SK-N-SH (cell line): ENCODE results near the gene PPP3CA. TPM values are rescaled to one million over a fixed set of nuclear protein-coding genes. Genes with fewer than 3 reads are reported as not detected.

ENCODE experiments used
- CTCF ChIA-PET: fragments of 300-600, 350-600 bp; formaldehyde crosslinking; extraction: SDS; loops from one replicate; lab custom pipeline; 2021; lab: Yijun Ruan, JAX
- POLR2A ChIA-PET: fragments of 350-600 bp; sonication (Branson Sonifier 250); formaldehyde crosslinking; extraction: SDS; loops from one replicate; lab custom pipeline; 2020; ENCODE audit warnings: antibody characterized with exemption, inconsistent platforms; lab: Yijun Ruan, JAX
- DNase-seq: peaks from one replicate; pipeline ENCODE4 v3.0.0; 2012
- H2AFZ ChIP-seq: fragments of 200-600 bp; sonication (generic); 2 replicates; pipeline ENCODE4 v1.8.1; 2016; ENCODE audit warnings: antibody characterized with exemption, mild to moderate bottlenecking, low read depth
- H3F3A ChIP-seq: fragments of 200-600 bp; sonication (generic); replicated peaks from 2 replicates; pipeline ENCODE3; 2016; ENCODE audit warnings: antibody characterized with exemption, mild to moderate bottlenecking; ENCODE audit not compliant: insufficient read depth
- H3K27ac ChIP-seq, 2 experiments: fragments of 200-500 bp in 1 of 2; fragments of 200-600 bp in 1 of 2; sonication (Bioruptor generic) in 1 of 2; sonication (generic), shearing (Covaris generic) in 1 of 2; 2 replicates each; pipeline versions ENCODE4 v1.5.1 to v1.6.1; 2014 to 2016; ENCODE audit warnings: low read depth in 2 of 2, inconsistent platforms in 1 of 2, low read length in 1 of 2, mild to moderate bottlenecking in 1 of 2, mixed read lengths in 1 of 2
- H3K27me3 ChIP-seq: fragments of 200-600 bp; sonication (generic), shearing (Covaris generic); 2 replicates; pipeline ENCODE4 v1.6.1; 2016; ENCODE audit warnings: mixed run types; ENCODE audit not compliant: insufficient read depth
- H3K36me3 ChIP-seq, 2 experiments: fragments of 200-500 bp in 1 of 2; fragments of 200-600 bp in 1 of 2; sonication (Bioruptor generic) in 1 of 2; sonication (generic) in 1 of 2; replicated peaks in 1 of 2; 2 replicates each; pipeline versions ENCODE3 to v1.5.1; 2014 to 2016; ENCODE audit warnings: low read length in 1 of 2, mild to moderate bottlenecking in 1 of 2; ENCODE audit not compliant: insufficient read depth in 2 of 2, control insufficient read depth in 1 of 2
- H3K4me1 ChIP-seq, 2 experiments: fragments of 200-500 bp in 1 of 2; fragments of 200-600 bp in 1 of 2; sonication (Bioruptor generic) in 1 of 2; sonication (generic), shearing (Covaris generic) in 1 of 2; 2 replicates each; pipeline versions ENCODE4 v1.5.1 to v1.6.1; 2014 to 2016; ENCODE audit warnings: low read depth in 1 of 2, low read length in 1 of 2, mixed run types in 1 of 2; ENCODE audit not compliant: insufficient read depth in 2 of 2, control insufficient read depth in 1 of 2
- H3K4me2 ChIP-seq: fragments of 200-600 bp; sonication (generic), shearing (Covaris generic); 2 replicates; pipeline ENCODE4 v1.6.1; 2017; ENCODE audit warnings: mixed run types
- H3K4me3 ChIP-seq, 2 experiments: fragments of 200-500 bp in 1 of 2; fragments of 200-600 bp in 1 of 2; sonication (Bioruptor generic) in 1 of 2; sonication (generic), shearing (Covaris generic) in 1 of 2; 2 replicates each; pipeline versions ENCODE4 v1.5.1 to v1.8.1; 2014 to 2016; ENCODE audit warnings: low read depth in 2 of 2, inconsistent platforms in 1 of 2, low read length in 1 of 2, mild to moderate bottlenecking in 1 of 2, mixed read lengths in 1 of 2, moderate library complexity in 1 of 2
- H3K79me2 ChIP-seq: fragments of 200-600 bp; sonication (generic); 2 replicates; pipeline ENCODE4 v1.8.1; 2017; ENCODE audit warnings: mild to moderate bottlenecking; ENCODE audit not compliant: insufficient read depth
- H3K9ac ChIP-seq: fragments of 200-600 bp; sonication (generic); 2 replicates; pipeline ENCODE4 v1.6.1; 2017; ENCODE audit warnings: mixed run types
- H3K9me2 ChIP-seq: fragments of 200-600 bp; sonication (generic); 2 replicates; pipeline ENCODE4 v1.6.1; 2017; ENCODE audit warnings: mixed run types
- H3K9me3 ChIP-seq: fragments of 200-600 bp; sonication (generic); 2 replicates; pipeline ENCODE4 v1.6.1; 2017; ENCODE audit warnings: mixed run types, mild to moderate bottlenecking, moderate library complexity
- H4K20me1 ChIP-seq: fragments of 200-600 bp; sonication (generic); 2 replicates; pipeline ENCODE4 v1.6.1; 2017; ENCODE audit warnings: mild to moderate bottlenecking, mixed run types; ENCODE audit not compliant: insufficient read depth
- CHD2 ChIP-seq: fragments of 150-350 bp; IDR thresholded peaks from 2 replicates; pipeline ENCODE4 v1.6.1; 2018; ENCODE audit warnings: low read length; ENCODE audit not compliant: partially characterized antibody
- CTCF ChIP-seq: fragments of 200-600 bp; sonication (generic); IDR thresholded peaks from 2 replicates; pipeline ENCODE4 v1.6.1; 2017; ENCODE audit warnings: antibody characterized with exemption, mild to moderate bottlenecking, moderate library complexity
- ELF1 ChIP-seq: IDR thresholded peaks from 2 replicates; pipeline ENCODE4 v1.4.0; 2012
- FOXM1 ChIP-seq: IDR thresholded peaks from 2 replicates; pipeline ENCODE4 v1.4.0; 2012; ENCODE audit warnings: low read depth, mild to moderate bottlenecking
- GABPA ChIP-seq: IDR thresholded peaks from 2 replicates; pipeline ENCODE4 v1.4.0; 2012; ENCODE audit warnings: low read depth, mild to moderate bottlenecking
- IRF3 ChIP-seq: fragments of 150-350 bp; IDR thresholded peaks from 2 replicates; pipeline ENCODE4 v1.6.1; 2016; ENCODE audit warnings: mild to moderate bottlenecking, low read depth, low read length
- JUND ChIP-seq: IDR thresholded peaks from 2 replicates; pipeline ENCODE4 v1.4.0; 2012
- MXI1 ChIP-seq: IDR thresholded peaks from 2 replicates; pipeline ENCODE4 v1.6.1; 2012; ENCODE audit warnings: mild to moderate bottlenecking, low read depth, low read length, improper control_type of control experiment
- NFIC ChIP-seq: IDR thresholded peaks from 2 replicates; pipeline ENCODE4 v1.4.0; 2012; ENCODE audit warnings: borderline replicate concordance
- NRF1 ChIP-seq: IDR thresholded peaks from 2 replicates; pipeline ENCODE4 v1.6.1; 2012; ENCODE audit warnings: low read depth, mild to moderate bottlenecking, low read length
- PBX3 ChIP-seq: IDR thresholded peaks from 2 replicates; pipeline ENCODE4; 2012
- POLR2AphosphoS5 ChIP-seq: IDR thresholded peaks from 2 replicates; pipeline ENCODE4 v1.6.1; 2012; ENCODE audit warnings: low read depth, low read length
- RCOR1 ChIP-seq: fragments of 150-350 bp; IDR thresholded peaks from 2 replicates; pipeline ENCODE4 v1.6.1; 2017; ENCODE audit warnings: antibody characterized with exemption, low read length
- REST ChIP-seq: IDR thresholded peaks from 2 replicates; pipeline ENCODE4 v1.6.1; 2012; ENCODE audit warnings: mild to moderate bottlenecking, low read depth, low read length, moderate library complexity
- SIN3A ChIP-seq: IDR thresholded peaks from 2 replicates; pipeline ENCODE4 v1.6.1; 2012; ENCODE audit warnings: low read depth, mild to moderate bottlenecking, low read length, moderate library complexity, borderline replicate concordance
- USF2 ChIP-seq: fragments of 150-350 bp; IDR thresholded peaks from 2 replicates; pipeline ENCODE4 v1.6.1; 2017; ENCODE audit warnings: antibody characterized with exemption, low read length, low read depth, borderline replicate concordance
- YY1 ChIP-seq: IDR thresholded peaks from 2 replicates; pipeline ENCODE4 v1.4.0; 2012; ENCODE audit warnings: low read depth, mild to moderate bottlenecking
- polyA plus RNA-seq, 3 experiments: library from polyadenylated mRNA; depleted of rRNA; stranded (reverse); fragments of >200 nt; gene quantifications; 2 replicates each; pipeline ENCODE4 v1.2.3, GENCODE V29; 2012

The PPP3CA gene
- polyA plus RNA-seq, 1 of the 3 experiments (the other 2 are of a cell fraction) = 10.7 TPM

GRCh38 chr4:101366331-101366730, 19.0 kb upstream of the PPP3CA start:
- Histone ChIP-seq H3K4me1 (no peaks in the 10 kb centered on the region), H3K27me3 (no peaks in the 10 kb centered on the region), H3K36me3 (peaks cover 0 to 4% of the 10 kb centered on the region in 2 experiments), H3K4me3 (no peak overlapping the region), H4K20me1 (no peaks in the 10 kb centered on the region), H3K9me3 (no peaks in the 10 kb centered on the region), H3K4me2 (no peak overlapping the region), H3K9me2 (no peaks in the 10 kb centered on the region), H3F3A (peaks cover 5% of the 10 kb centered on the region), H3K9ac (no peak overlapping the region), H3K79me2 (no peaks in the 10 kb centered on the region), H3K27ac (peak overlapping the region in 1 of 2 experiments; percentile 73; a peak in 2 of 4 replicates), H2AFZ (no peak overlapping the region; the same call in 1 of the 2 replicates)
- ChIA-PET POLR2A (no interaction called here), CTCF (interaction anchor here (0.9 kb wide), 1 partner anchor 197 kb away, joined by 3 read pairs; no protein-coding TSS in a partner anchor)
- TF ChIP-seq RCOR1 = no peak
- no peak for TF ChIP-seq JUND
- TF ChIP-seq YY1 = no peak
- no peak for TF ChIP-seq REST
- no peak for TF ChIP-seq POLR2AphosphoS5
- no peak for TF ChIP-seq MXI1
- no peak for TF ChIP-seq NFIC
- no peak for TF ChIP-seq CHD2
- no peak for TF ChIP-seq USF2
- no peak for TF ChIP-seq ELF1
- TF ChIP-seq SIN3A = no peak
- no peak for TF ChIP-seq CTCF
- no peak for TF ChIP-seq FOXM1
- no peak for TF ChIP-seq IRF3
- no peak for TF ChIP-seq GABPA
- no peak for TF ChIP-seq NRF1
- no peak for TF ChIP-seq PBX3
- no peak for DNase-seq
